ENCODE measurements around the gene ABHD14A.

DNA sequence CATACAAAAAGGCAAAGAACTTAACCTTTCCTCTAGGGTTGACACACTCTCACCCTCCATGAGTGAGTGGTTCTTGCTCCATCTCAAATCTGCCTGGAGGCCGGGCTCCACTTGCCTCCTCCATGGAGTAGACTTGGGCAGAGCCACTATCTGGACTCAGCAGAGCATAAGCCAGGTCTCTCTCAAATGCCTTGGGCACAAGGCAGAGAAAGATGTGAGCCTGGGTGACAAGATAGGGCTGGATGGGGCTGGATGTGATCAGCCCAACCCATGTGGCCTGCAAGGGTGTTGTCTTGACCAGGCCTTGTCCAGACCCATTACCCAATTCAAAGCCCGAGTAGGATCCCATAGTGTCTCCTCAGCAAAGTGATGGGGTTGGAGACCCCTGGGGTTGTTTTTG is 25.0 kb downstream of the ABHD14A start:
- TF ChIP-seq, protein P1, sequence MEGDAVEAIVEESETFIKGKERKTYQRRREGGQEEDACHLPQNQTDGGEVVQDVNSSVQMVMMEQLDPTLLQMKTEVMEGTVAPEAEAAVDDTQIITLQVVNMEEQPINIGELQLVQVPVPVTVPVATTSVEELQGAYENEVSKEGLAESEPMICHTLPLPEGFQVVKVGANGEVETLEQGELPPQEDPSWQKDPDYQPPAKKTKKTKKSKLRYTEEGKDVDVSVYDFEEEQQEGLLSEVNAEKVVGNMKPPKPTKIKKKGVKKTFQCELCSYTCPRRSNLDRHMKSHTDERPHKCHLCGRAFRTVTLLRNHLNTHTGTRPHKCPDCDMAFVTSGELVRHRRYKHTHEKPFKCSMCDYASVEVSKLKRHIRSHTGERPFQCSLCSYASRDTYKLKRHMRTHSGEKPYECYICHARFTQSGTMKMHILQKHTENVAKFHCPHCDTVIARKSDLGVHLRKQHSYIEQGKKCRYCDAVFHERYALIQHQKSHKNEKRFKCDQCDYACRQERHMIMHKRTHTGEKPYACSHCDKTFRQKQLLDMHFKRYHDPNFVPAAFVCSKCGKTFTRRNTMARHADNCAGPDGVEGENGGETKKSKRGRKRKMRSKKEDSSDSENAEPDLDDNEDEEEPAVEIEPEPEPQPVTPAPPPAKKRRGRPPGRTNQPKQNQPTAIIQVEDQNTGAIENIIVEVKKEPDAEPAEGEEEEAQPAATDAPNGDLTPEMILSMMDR (IDR thresholded peaks at IDR 0.05) = no peak
- TF ChIP-seq POLR2A (IDR thresholded peaks at IDR 0.05) (no peak), POLR2AphosphoS5 (IDR thresholded peaks at IDR 0.05) (no peak), EP300 (IDR thresholded peaks at IDR 0.05; ENCODE audit: low read depth) (no peak)
